NCI-H345 (cell line): ENCODE results near the gene TGFBR2.

Experiments
- DNase-seq: peaks from one replicate; lab custom pipeline; 2025; lab: John Stamatoyannopoulos, UW

Gene TGFBR2

GRCh38 chr3:30719536-30719935 lies 113.1 kb downstream of the TGFBR2 start:
- DNase-seq, result no peak

- no peak for DNase-seq
Observed at GRCh38 chr3:30720586-30721313, 114.3 kb downstream of the TGFBR2 start.

GRCh38 chr3:30721314-30721634 lies 114.9 kb downstream of the TGFBR2 start:
- no peak for DNase-seq

GRCh38 chr3:30723211-30723610 lies 116.8 kb downstream of the TGFBR2 start:
- no peak for DNase-seq

- no peak for DNase-seq
Observed at GRCh38 chr3:30724863-30725262, 118.5 kb downstream of the TGFBR2 start.

- no peak for DNase-seq
Observed at GRCh38 chr3:30728143-30728542, 121.7 kb downstream of the TGFBR2 start.

- no peak for DNase-seq
Observed at GRCh38 chr3:30729512-30729911, 123.1 kb downstream of the TGFBR2 start.

- DNase-seq, result no peak
Observed at GRCh38 chr3:30729936-30730335, 123.5 kb downstream of the TGFBR2 start.

- no peak for DNase-seq
Observed at GRCh38 chr3:30730967-30731366, 124.6 kb downstream of the TGFBR2 start.

GRCh38 chr3:30733209-30733608 lies 126.8 kb downstream of the TGFBR2 start:
- no peak for DNase-seq

- DNase-seq, result no peak
Observed at GRCh38 chr3:30733696-30734095, 127.3 kb downstream of the TGFBR2 start.

GRCh38 chr3:30737743-30738499 lies 131.5 kb downstream of the TGFBR2 start:
- no peak for DNase-seq

- no peak for DNase-seq
Observed at GRCh38 chr3:30738605-30739004, 132.2 kb downstream of the TGFBR2 start.

GRCh38 chr3:30741889-30742288 lies 135.5 kb downstream of the TGFBR2 start:
- no peak for DNase-seq

- DNase-seq, result peak; percentile 35
Observed at GRCh38 chr3:30742796-30743619, 136.6 kb downstream of the TGFBR2 start.
